GM12875 (cell line): Measurements from ENCODE around the gene CYP26B1.

Experiments used
- H3K4me3 ChIP-seq: one replicate; pipeline ENCODE4 v1.5.1; 2011; ENCODE audit warnings: low read depth, low read length, control low read depth
- CTCF ChIP-seq: IDR thresholded peaks from 2 replicates; pipeline ENCODE4 v1.5.1; 2011; ENCODE audit warnings: low read depth, mild to moderate bottlenecking, control low read depth, inconsistent platforms, low read length, moderate library complexity, borderline replicate concordance; ENCODE audit not compliant: insufficient read depth

CYP26B1 gene

DNA sequence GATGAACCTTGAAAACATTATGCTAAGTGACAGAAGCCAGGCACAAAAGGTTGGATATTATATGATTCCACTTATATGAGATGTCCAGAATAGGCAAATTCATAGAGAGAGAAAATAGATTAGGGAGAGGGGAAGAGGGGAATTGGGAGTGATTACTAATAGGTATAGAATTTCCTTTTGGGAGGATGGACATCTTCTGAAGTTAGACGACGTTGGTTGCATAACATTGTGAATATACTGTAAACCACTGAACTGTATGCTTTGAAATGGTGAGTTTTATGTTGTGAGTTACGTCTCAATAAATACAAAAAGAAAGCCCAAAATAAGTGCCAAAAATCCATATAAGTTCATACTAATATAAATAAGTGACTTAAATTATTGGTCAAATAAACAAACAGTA lies 18.6 kb upstream of the CYP26B1 start:
- H3K4me3 ChIP-seq: no peak overlapping the region
- TF ChIP-seq CTCF: no peak

- H3K4me3 ChIP-seq: no peak overlapping the region
- TF ChIP-seq CTCF: no peak
These were observed 18.1 kb upstream of the CYP26B1 start for GRCh38 chr2:72165792-72166191.

GRCh38 chr2:72162574-72162973 lies 14.9 kb upstream of the CYP26B1 start:
- no peak overlapping the region for H3K4me3 ChIP-seq
- TF ChIP-seq CTCF: no peak

GRCh38 chr2:72159211-72159993 lies 11.7 kb upstream of the CYP26B1 start:
- no peak overlapping the region for H3K4me3 ChIP-seq
- TF ChIP-seq CTCF: no peak

GRCh38 chr2:72157871-72158771 lies 10.5 kb upstream of the CYP26B1 start:
- TF ChIP-seq CTCF: no peak
- H3K4me3 ChIP-seq: no peak overlapping the region

DNA sequence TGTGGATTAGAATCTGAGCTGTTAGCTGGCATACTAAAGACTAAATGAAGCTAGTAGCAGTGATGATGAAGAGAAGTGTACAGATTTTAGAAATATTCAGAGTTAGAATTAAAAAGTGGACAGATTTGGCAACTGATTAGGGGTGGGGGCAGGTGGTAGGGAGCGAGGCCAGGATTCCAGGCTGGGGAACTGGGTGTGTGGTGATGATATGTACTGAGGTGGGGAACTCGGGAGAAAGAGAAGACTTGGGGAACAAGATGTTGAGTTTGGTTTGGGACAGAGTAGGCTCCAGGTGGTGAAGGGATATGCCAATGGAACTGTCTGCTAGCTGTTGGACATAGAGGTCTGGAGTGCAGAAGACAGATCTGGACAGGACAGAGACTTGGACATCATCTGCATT lies 9.2 kb upstream of the CYP26B1 start:
- TF ChIP-seq CTCF: no peak
- no peak overlapping the region for H3K4me3 ChIP-seq
